ENCODE results near the gene FOXI2. TPM values are rescaled to one million over a fixed set of nuclear protein-coding genes. Genes with fewer than 3 reads are reported as not detected.

Gene FOXI2
- total RNA-seq, 1 experiment from 2014 or later, result not detected

DNA sequence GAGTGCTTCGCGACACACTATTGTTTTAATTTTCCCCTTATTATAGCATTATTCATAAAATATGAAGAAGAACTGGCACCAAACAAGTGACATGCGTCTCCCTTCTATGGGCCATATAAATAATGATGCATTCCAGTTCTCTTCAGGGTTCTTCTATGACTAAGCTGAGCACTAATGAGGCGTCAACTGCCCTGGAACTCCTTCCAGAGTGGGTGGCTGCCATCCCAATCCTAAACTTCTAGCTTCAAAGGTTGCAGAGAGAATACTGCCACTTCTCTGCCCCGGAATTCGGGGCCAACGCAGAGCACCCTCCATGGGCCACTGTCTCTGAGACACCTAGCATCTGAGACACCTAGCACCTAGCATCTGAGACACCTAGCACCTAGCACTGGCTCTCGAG, 37.7 kb upstream of the FOXI2 start:
- Histone ChIP-seq H3K27me3 (replicated peaks; ENCODE audit: control insufficient read depth, insufficient read depth, low read length) (no peaks in the 10 kb centered on the region), H3K4me1 (no peaks in the 10 kb centered on the region), H3K4me3 (ENCODE audit: low read depth, low read length) (no peak overlapping the region), H3K36me3 (ENCODE audit: control insufficient read depth, insufficient read depth, low read length) (no peaks in the 10 kb centered on the region), H3K9me3 (no peaks in the 10 kb centered on the region)
- Mint-ChIP-seq H3K9me3 (ENCODE audit: unreplicated experiment) (no peaks in the 10 kb centered on the region), H3K4me3 (ENCODE audit: unreplicated experiment) (no peak overlapping the region), H3K27me3 (ENCODE audit: insufficient read depth, unreplicated experiment) (peaks cover 20% of the 10 kb centered on the region), H3K27ac (ENCODE audit: unreplicated experiment) (no peak overlapping the region), H3K36me3 (ENCODE audit: insufficient read depth, unreplicated experiment) (no peaks in the 10 kb centered on the region), H3K4me1 (ENCODE audit: low read depth, unreplicated experiment) (no peaks in the 10 kb centered on the region)
- BruUV-seq (replicated peaks), result no TSS peak
- TF ChIP-seq CTCF (IDR thresholded peaks at IDR 0.05; ENCODE audit: insufficient read depth in 1 of 2, low read depth in 1 of 2, low read length in 1 of 2, severe bottlenecking in 1 of 2, unreplicated experiment in 1 of 2), result no peak
- intact Hi-C loops (cut with micrococcal nuclease; ENCODE audit: unreplicated experiment), result no loop called here
- DNase-seq, result no peak
- ChIA-PET POLR2A (no interaction called here), CTCF (no interaction called here)

DNA sequence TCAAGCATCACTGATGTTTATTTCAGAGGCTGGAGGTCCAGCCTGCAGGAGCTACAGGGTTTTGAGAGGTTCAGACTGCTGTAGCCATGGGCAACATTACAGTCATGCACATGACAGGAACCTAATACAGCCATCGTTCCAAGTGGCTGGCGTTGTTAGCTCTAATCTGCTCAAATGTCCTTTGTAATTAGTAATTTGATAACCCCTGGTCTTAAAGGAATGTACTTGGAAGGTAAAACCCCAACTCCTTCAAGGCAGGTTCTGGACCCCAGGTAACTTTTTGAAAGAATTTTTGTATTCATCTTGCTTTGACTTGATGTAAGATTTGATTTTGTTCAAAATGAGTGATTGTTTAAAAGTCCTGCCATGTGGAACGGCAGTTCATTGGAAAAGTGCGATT, 34.7 kb upstream of the FOXI2 start:
- Histone ChIP-seq H3K27me3 (replicated peaks; ENCODE audit: control insufficient read depth, insufficient read depth, low read length) (no peaks in the 10 kb centered on the region; the same call in 1 of the 2 replicates), H3K4me3 (ENCODE audit: low read depth, low read length) (no peak overlapping the region), H3K36me3 (ENCODE audit: control insufficient read depth, insufficient read depth, low read length) (no peaks in the 10 kb centered on the region), H3K4me1 (no peaks in the 10 kb centered on the region), H3K9me3 (no peaks in the 10 kb centered on the region)
- BruUV-seq (replicated peaks), result no TSS peak
- TF ChIP-seq CTCF (IDR thresholded peaks at IDR 0.05; ENCODE audit: insufficient read depth in 1 of 2, low read depth in 1 of 2, low read length in 1 of 2, severe bottlenecking in 1 of 2, unreplicated experiment in 1 of 2), result no peak
- intact Hi-C loops (cut with micrococcal nuclease; ENCODE audit: unreplicated experiment), result no loop called here
- Mint-ChIP-seq H3K4me3 (ENCODE audit: unreplicated experiment) (no peak overlapping the region), H3K9me3 (ENCODE audit: unreplicated experiment) (no peaks in the 10 kb centered on the region), H3K27me3 (ENCODE audit: insufficient read depth, unreplicated experiment) (peaks cover 29% of the 10 kb centered on the region), H3K36me3 (ENCODE audit: insufficient read depth, unreplicated experiment) (no peaks in the 10 kb centered on the region), H3K27ac (ENCODE audit: unreplicated experiment) (no peak overlapping the region), H3K4me1 (ENCODE audit: low read depth, unreplicated experiment) (no peaks in the 10 kb centered on the region)
- POLR2A ChIA-PET, result no interaction called here
- CTCF ChIA-PET, result interaction anchor here (0.7 kb wide), 1 partner anchor 1198 kb away, joined by 3 read pairs; no protein-coding TSS in a partner anchor
- no peak for DNase-seq

- POLR2A ChIA-PET, result no interaction called here
- no peaks in the 10 kb centered on the region for H3K36me3 Mint-ChIP-seq (ENCODE audit: insufficient read depth, unreplicated experiment)
- intact Hi-C loops (cut with micrococcal nuclease; ENCODE audit: unreplicated experiment), result loop anchor here (1.0 to 5.0 kb wide), 2 partner anchors 139 to 297 kb away; no protein-coding TSS in a partner anchor
These were observed 21.7 kb upstream of the FOXI2 start for GRCh38 chr10:127715249-127715648.

More at GRCh38 chr10:127715249-127715648, 21.7 kb upstream of the FOXI2 start:
- no peak for TF ChIP-seq CTCF (IDR thresholded peaks at IDR 0.05; ENCODE audit: insufficient read depth in 1 of 2, low read depth in 1 of 2, low read length in 1 of 2, severe bottlenecking in 1 of 2, unreplicated experiment in 1 of 2)
- no peaks in the 10 kb centered on the region for H3K4me1 Mint-ChIP-seq (ENCODE audit: low read depth, unreplicated experiment)
- no peaks in the 10 kb centered on the region for H3K27me3 ChIP-seq (replicated peaks; ENCODE audit: control insufficient read depth, insufficient read depth, low read length)
- DNase-seq, result no peak
- H3K27ac Mint-ChIP-seq (ENCODE audit: unreplicated experiment), result no peak overlapping the region
- no TSS peak for BruUV-seq (replicated peaks)
- H3K4me3 ChIP-seq (ENCODE audit: low read depth, low read length), result no peak overlapping the region
- no peaks in the 10 kb centered on the region for H3K27me3 Mint-ChIP-seq (ENCODE audit: insufficient read depth, unreplicated experiment)
- no peaks in the 10 kb centered on the region for H3K9me3 ChIP-seq
- H3K36me3 ChIP-seq (ENCODE audit: control insufficient read depth, insufficient read depth, low read length), result no peaks in the 10 kb centered on the region
- H3K9me3 Mint-ChIP-seq (ENCODE audit: unreplicated experiment), result no peaks in the 10 kb centered on the region
- no peaks in the 10 kb centered on the region for H3K4me1 ChIP-seq
- H3K4me3 Mint-ChIP-seq (ENCODE audit: unreplicated experiment), result no peak overlapping the region
- CTCF ChIA-PET, result interaction anchor here (0.8 to 2.3 kb wide), 5 partner anchors 99 to 354 kb away, joined by 3 to 22 read pairs (median 4); no protein-coding TSS in a partner anchor

All from Caco-2 (cell line).